Activated CD4-positive, CD25-positive, alpha-beta regulatory T cell (primary cell): ENCODE measurements around the gene ZNF155.
A peak's percentile ranks its signal among the peaks of the same experiment; 100 is the strongest.
"Not testable (repeated sequence)": the region's sequence is repeated elsewhere in the genome, so short reads cannot be mapped to it uniquely, and the experiment has no call there.

Experiments used
- DNase-seq, 4 experiments: peaks; one replicate each; lab custom pipeline; 2025; lab: John Stamatoyannopoulos, UW

The ZNF155 gene

GRCh38 chr19:43983912-43984686 lies at the start of gene ZNF155:
TSS of gene ZNF155 (plus strand) at chr19:43984188. CDS start at chr19:43988544, 4,356 bp downstream.
- DNase-seq: peak; percentile 28 to 40 (median 34)

GRCh38 chr19:43934985-43935708 lies 48.8 kb upstream of the ZNF155 start, which contains the start of gene ZNF45:
TSS of gene ZNF45 (minus strand) at chr19:43935282. CDS start at chr19:43922185, 13,097 bp downstream.
- peak; percentile 70 to 82 (median 74) for DNase-seq

GRCh38 chr19:43936188-43936587 lies 47.8 kb upstream of the ZNF155 start:
- no peak for DNase-seq

GRCh38 chr19:43939557-43940260 lies 44.3 kb upstream of the ZNF155 start:
- no peak for DNase-seq

- no peak for DNase-seq
These were observed 43.3 kb upstream of the ZNF155 start for GRCh38 chr19:43940719-43941118.

- no peak for DNase-seq
These were observed 42.8 kb upstream of the ZNF155 start for GRCh38 chr19:43941209-43941608.

- DNase-seq: not testable (repeated sequence)
These were observed 36.6 kb upstream of the ZNF155 start for GRCh38 chr19:43947412-43947811.

- DNase-seq: not testable (repeated sequence)
These were observed 34.2 kb upstream of the ZNF155 start for GRCh38 chr19:43949803-43950202.

- peak; percentile 3 to 17 (median 9) for DNase-seq
These were observed 32.9 kb upstream of the ZNF155 start, which contains the start of gene ZNF221 for GRCh38 chr19:43950834-43951645. TSS of gene ZNF221 (plus strand) at chr19:43951228. CDS start at chr19:43962727, 11,499 bp downstream.

- DNase-seq: no peak
These were observed 27.2 kb upstream of the ZNF155 start for GRCh38 chr19:43956827-43957226.

- DNase-seq: no peak
These were observed 26.1 kb upstream of the ZNF155 start for GRCh38 chr19:43957891-43958290.

- DNase-seq: no peak
These were observed 23.6 kb upstream of the ZNF155 start for GRCh38 chr19:43960411-43960810.

GRCh38 chr19:43966079-43966694 lies 17.8 kb upstream of the ZNF155 start:
- DNase-seq: no peak

- DNase-seq: no peak
These were observed 7.3 kb upstream of the ZNF155 start for GRCh38 chr19:43976732-43977131.

- no peak for DNase-seq
These were observed 460 bp upstream of the ZNF155 start for GRCh38 chr19:43983544-43983911.

- DNase-seq: no peak
These were observed 656 bp downstream of the ZNF155 start for GRCh38 chr19:43984687-43985000.

- no peak for DNase-seq
These were observed 13.8 kb downstream of the ZNF155 start for GRCh38 chr19:43997631-43998290.

- no peak for DNase-seq
These were observed 18.2 kb downstream of the ZNF155 start for GRCh38 chr19:44002212-44002565.

- DNase-seq: peak; percentile 36 to 63 (median 62)
These were observed 18.8 kb downstream of the ZNF155 start, which contains the start of gene ZNF230 for GRCh38 chr19:44002566-44003460. TSS of gene ZNF230 (plus strand) at chr19:44002957. CDS start at chr19:44007079, 4,122 bp downstream.
